Colon (tissue), 2 donors: ENCODE data around the gene FAM174C.
"Not testable (repeated sequence)": the region's sequence is repeated elsewhere in the genome, so short reads cannot be mapped to it uniquely, and the experiment has no call there.

ENCODE experiments used
- FAIRE-seq: peaks from 2 replicates; lab custom pipeline; 2012; peaks lifted over from hg19 to GRCh38; lab: Jason Lieb, UNC
- donor health status: control.
- donor health status: control.

FAM174C gene

DNA sequence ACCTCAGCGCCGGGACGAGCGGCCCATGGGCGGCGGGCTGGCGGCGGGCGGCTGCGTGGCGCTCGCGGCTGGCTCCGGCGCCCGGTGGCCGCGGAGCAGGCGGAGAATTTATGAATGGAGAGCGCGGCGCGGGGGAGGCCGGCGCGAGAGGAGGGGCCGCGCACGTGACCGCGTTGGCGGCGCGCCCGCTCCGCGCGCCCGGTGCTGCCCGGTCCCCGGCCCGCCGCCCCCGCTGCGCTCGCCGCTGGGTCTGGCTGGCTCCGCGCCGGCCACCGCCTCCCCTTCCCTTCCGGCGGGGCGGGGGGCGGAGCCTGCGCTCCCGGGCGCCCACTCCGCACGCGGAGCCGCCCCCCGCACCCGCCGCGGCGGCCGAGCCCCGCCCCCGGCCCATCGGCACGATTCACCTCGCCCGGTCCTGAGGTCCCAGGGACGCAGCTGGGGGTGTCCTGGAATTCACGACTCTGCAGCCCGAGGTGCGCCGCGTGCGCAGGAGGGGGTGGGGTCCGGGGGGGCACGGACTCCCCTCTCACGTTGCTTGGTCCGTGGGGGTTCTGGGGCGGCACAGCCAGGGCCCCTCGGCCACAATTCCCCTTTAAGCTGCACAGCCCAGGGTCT is 37.5 kb upstream of the FAM174C start, which contains the start of gene CBARP:
Gene CBARP, minus strand, starts transcription at position 252 of the 615 bp plus-strand sequence. CDS start 1,905 bp downstream, outside the sequence.
- FAIRE-seq: no peak

DNA sequence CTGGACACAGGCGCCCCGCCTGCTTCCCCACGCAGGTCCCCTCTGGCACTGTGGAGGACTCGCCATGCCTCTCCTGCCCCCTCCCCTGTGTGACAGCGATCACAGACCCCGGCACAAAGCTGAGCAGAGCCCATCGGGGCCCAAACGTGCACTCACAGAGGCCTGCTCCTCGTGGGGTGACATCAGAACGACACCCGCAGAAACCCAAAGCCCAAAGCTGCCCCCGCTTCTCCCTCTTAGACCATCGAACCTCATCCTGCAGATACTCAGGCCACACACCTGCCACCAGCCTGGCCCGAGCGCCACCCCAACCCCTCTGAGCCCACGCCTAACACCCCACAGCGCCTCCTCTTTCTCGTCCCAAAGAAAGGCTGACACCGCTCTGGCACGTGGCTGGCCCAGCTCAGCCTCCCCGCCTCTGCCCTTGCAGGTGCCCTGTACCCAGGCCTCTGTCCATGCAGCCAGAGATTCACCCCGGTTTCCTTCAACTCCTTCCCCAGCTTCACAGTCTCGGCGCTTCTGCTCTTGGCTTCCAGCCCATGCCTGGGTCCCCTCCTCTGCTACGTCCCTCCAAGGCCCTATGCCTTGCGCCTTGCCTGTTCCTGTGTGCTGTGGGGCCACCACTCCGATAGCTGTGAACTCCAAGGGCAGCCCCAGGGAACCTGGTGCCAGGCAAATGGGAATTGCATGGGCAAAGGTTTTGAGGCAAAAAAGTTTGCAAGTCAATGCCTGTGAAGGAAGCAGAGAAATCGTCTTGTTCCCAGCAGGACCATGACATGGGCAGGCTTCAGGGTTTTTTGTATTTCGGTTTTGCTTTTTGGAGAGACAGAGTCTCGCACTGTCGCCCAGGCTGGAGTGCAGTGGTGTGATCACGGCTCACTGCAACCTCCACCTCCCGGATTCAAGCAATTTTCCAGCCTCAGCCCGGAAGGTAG is 36.7 kb upstream of the FAM174C start:
- FAIRE-seq: no peak

DNA sequence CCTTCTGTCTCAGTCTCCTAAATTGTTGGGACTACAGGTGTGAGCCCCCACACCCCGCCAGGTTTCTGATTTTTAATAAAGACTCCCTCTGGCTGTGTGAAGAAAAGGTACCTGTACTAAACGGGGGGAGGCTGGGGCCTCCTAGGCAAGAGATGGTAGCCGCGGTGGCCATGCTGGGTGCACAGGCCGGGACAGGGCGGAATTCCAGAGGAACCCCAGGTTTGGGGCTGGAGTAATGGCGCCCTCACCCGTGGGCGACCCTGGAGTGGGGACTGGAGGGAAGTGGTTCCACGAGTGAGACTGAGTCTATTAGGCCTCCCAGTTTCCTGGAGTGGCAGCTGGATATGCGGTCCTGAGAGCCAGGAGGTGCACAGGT is 35.9 kb upstream of the FAM174C start:
- no peak for FAIRE-seq

DNA sequence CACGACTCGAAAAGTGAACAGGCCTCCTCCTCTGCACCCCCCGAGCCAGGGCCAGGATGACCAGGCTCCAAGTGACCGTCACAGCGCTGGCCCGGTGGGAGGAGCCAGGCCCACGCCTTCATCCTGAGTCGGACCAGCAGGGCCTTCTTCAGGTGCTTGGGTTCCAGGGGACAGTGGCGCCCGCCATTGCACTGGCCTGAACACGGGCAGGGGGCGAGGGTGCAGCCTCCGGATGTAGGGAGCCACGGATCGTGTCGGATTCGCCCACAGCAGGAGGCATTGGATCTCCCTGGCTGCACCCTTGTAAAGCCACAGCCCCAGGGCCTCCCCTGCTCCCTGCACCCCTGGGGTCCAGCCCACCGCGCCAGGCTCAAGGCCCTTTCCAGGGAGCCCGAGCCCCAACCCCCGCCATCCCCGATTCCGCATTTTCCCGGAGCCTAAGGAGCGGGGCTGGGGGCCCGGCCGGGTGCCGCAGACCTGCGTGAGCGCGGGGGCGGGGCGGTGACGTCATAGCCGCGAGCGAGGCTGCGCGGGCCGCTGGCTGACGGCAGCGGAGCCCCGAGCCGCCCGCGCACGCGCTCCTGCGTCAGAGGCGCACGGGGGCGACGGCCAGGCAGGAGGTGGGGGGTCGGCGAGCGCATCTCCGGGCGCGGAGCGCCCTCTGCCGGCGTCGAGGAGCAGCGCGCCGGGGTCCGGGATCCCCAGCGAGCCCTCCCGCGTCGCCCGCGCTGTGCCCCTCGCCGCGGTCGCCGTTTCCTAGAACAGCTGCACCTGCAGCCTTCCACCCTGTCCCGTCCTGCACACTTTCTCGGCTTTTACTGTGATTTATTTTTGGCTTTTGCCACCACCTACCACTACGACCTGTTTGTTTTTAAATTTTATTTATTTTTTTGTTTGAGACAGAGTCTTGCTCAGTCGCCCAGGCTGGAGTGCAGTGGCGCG is 35.3 kb upstream of the FAM174C start:
- FAIRE-seq: no peak

DNA sequence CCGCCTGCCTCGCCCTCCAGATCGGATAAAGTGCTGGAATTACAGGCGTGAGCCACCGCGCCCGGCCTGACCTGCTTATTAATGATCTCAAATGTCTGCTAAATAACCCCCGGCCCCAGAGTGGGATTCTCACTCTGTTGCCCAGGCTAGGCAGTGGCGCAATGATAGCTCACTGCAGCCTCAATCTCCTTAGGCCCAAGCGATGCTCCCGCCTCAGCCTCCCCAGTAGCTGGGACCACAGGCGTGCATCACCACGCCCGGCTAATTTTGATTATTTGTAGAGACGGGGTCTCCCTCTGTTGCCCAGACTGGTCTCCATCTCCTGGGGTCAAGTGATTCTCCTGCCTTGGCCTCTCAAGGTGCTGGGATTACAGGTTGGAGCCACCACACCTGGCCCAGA is 34.4 kb upstream of the FAM174C start:
- no peak for FAIRE-seq

DNA sequence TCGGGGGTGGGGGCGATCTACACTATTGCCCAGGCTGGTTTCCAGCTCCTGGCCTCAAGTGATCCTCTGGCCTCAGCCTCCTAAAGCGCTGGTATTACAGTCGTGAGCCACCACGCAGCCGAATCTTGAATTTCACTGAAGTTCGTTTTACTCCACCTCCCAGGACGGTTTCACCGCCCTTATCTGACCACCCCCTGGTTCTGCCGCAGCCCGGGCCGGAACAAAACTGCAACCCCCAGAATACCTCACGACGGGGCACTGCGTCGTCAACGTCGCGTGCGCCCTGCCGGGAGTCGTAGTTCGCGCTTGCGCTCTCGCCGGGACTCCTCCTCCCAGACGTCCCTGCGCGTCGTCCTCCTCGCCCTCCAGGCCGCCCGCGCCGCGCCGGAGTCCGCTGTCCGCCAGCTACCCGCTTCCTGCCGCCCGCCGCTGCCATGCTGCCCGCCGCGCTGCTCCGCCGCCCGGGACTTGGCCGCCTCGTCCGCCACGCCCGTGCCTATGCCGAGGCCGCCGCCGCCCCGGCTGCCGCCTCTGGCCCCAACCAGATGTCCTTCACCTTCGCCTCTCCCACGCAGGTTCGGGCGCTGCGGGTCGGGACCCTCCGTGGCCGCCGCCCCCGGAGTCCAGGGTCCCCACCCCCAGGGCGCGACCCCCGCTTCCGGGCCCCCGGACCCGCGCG is 33.8 kb upstream of the FAM174C start, which contains the start of gene ATP5F1D:
Gene ATP5F1D, plus strand, starts transcription at position 335 of the 679 bp plus-strand sequence. Its CDS starts 100 bp downstream, at position 435.
- no peak for FAIRE-seq

DNA sequence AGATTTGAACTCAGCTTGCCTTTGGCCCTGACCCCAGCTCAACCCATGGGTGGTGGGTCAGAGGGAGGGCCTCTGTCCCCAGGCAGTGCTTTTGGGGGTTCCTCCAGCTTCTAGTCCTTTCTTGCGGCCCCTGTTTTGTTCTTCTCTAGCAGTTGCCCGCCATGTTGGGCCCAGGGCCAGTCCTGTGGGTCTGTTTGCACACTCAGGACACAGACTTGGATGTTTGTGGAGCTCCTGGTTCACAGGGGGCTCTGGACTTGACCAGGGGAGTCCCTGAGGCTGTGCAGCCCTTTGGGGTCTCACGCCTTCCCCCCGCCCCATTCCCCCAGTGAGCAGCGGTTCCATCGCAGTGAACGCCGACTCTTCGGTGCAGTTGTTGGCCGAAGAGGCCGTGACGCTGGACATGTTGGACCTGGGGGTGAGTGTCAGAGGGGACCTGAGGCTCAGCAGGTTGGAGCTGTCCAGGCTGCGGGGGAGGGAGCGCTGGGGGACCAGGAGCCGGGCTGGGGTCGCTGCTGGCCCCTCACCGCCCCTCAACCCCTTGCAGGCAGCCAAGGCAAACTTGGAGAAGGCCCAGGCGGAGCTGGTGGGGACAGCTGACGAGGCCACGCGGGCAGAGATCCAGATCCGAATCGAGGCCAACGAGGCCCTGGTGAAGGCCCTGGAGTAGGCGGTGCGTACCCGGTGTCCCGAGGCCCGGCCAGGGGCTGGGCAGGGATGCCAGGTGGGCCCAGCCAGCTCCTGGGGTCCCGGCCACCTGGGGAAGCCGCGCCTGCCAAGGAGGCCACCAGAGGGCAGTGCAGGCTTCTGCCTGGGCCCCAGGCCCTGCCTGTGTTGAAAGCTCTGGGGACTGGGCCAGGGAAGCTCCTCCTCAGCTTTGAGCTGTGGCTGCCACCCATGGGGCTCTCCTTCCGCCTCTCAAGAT is 31.3 kb upstream of the FAM174C start:
- FAIRE-seq: no peak

DNA sequence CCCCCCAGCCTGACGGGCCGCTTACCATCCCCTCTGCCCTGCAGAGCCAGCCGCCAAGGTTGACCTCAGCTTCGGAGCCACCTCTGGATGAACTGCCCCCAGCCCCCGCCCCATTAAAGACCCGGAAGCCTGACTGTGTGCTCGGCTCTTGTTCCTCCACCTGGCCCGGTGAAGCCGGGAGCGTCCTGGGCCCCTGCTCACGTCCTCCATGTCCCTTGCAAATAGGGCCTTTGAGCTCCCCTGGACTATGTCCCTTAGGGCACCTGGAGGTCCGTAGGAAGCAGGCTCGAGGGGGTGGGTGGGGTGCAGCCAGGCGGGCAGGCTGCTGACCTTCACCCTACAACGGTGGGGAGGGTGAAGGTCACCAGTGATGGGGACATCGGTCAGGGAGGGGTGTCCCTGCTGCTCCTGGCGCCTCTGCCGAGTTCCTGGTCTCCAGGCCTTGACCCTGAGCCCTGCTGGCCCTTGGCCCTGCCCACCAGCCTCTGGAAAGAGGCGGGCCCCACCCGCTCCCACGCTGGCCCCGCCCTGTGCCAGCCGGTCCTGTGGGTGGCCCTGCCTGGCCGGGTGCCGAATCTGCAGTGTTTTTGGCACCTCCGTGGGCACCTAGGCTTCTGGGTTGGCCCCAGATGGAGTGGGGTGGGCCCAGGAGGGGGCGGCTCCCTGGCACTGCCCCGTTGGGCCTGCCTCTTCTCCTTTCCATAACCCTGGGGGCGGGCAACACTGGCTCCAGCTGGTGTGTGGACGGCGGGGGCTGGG is 30.5 kb upstream of the FAM174C start:
- FAIRE-seq: no peak

DNA sequence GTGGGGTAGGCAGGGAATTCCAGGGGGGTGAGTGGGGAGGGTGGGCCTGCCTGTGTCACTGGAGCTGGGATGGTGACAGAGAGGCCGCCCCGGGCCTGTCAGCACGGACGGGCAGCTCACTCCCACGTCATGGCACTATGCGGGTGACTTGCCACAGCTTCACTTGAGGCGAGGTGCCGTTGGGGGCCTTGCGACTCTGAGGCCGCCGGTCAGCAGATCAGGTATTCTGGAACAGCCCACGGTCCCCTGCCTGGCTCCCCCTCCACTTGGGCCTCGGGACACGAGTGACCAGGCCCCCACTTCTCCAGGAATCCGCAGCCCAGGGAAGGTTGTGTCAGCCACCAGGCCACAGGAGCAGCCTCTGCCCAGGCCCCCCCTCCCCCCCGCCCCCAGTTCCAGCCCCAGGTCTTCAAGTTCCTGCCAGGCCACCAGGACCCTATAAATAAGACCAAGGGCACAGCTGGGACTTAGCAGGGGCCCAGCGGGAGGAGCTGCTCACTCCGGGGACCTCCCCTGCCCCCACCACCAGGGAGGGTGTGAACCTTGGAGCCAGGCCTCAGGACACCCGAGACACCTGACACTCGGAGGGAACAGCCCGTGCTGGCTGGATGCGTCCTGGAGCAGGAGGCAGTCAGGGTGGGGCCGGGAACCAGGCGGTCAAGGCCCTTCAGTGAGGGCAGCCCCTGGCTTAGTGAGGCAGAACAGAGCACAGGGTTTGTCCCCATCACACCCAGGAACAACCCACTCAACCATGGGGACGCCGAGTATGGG is 29.7 kb upstream of the FAM174C start:
- FAIRE-seq: no peak

DNA sequence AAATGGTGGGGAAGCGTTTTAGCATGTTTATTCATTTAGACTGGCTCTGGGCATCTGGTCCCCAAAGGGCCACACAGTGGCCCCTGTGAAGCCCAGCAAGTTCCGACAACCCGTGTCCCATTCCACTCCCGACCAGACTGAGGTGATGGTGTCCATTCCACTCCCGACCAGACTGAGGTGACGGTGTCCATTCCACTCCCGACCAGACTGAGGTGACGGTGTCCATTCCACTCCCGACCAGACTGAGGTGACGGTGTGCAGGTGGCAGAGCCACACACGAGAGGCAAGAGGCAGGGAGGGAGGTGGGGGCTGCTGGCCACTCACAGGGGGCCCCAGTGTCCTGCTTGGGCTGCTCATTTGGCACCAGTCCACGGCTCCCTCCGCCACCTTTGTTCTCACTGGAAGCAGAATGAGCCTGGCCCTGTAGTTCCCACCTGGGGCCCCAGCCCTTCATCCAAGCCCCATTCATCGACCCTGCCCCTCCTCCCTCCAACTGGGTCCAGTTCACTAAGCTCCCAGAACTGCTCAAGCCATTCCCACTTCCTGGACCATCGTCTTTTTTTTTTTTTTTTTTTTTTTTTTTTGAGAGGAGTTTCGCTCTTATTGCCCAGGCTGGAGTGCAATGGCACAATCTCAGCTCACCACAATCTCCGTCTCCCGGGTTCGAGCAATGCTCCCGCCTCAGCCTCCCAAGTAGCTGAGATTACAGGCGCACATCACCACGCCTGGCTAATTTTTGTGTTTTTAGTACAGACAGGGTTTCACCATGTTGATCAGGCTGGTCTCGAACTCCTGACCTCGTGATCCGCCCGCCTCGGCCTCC is 28.9 kb upstream of the FAM174C start:
- not testable (repeated sequence) for FAIRE-seq

DNA sequence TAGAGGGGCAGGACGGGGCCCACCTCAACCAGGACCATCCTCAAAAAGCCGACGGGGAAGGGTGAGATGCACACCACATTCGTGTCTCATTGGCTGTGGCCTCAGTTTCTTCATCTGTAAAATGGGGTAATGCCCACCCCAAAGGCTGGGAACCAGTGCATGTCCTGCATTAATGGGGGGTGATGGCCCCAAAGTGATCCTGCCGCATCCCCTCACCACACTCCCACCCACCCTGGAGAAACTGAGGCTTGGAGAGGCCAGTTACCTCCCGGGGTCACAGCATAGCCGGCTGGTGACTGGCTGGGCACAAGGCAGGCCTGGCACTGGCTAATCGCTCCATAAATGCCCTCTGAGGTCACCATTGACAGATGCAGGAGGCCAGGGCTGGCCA is 27.6 kb upstream of the FAM174C start:
- no peak for FAIRE-seq

DNA sequence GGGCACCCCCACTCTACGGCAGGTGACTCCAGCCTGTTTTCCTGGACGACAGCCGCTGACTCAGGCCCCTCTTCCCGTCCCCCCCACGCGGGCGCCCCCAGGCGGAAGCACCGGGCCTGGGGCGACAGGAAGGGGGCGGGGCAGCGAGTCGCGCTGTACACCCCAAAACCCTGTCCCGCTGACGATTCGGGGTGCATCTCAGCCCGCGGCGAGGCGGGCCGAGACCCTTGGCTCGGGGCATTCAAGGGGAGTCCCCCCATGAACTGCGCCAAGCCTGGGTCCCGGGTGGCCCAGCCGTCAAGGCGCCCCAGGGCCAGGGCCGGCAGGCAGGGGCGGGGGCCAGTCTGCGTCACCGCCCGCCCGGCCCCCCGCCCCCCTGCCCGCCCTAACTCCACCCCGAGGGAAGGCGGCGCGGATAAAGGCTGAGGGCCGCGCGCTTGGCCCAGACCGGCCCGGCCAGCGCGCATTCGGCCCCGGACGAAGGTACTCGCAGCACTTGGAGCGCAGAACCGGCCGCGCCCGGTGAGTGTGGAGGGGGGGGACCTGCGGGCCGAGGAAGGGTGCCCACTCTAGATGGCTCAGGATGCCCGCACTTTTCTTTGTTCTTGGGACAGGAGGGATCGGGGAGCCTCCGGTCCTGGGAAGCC is 27.1 kb upstream of the FAM174C start, which contains the start of gene MIDN:
Gene MIDN, plus strand, starts transcription at position 445 of the 647 bp plus-strand sequence. CDS start 1,714 bp downstream, outside the sequence.
- no peak for FAIRE-seq

DNA sequence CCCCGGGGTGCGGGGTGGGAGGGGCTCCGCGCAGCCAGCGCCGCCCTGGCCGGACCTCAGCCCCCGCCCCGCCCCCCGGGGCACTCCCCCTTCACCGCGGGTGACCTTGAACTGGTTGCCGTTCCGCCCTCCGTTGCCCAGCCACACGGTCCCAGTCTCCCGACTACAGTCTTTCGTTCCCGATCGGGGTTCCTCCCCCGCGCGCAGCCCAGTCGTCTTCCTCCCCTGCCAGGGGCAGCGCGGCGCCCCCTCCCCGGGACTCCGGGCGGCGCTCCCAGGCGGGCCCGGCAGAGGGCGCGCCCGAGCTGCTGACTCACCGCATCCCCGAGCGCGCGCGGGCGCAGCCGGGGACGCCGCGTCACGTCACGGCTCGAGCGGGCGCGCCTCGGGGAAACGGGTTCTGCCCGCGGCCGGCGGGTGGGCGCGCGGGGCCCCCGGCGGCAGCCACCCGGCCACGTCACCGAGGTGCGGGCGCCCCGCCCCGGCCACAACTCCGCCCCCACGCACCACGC is 26.5 kb upstream of the FAM174C start:
- no peak for FAIRE-seq

DNA sequence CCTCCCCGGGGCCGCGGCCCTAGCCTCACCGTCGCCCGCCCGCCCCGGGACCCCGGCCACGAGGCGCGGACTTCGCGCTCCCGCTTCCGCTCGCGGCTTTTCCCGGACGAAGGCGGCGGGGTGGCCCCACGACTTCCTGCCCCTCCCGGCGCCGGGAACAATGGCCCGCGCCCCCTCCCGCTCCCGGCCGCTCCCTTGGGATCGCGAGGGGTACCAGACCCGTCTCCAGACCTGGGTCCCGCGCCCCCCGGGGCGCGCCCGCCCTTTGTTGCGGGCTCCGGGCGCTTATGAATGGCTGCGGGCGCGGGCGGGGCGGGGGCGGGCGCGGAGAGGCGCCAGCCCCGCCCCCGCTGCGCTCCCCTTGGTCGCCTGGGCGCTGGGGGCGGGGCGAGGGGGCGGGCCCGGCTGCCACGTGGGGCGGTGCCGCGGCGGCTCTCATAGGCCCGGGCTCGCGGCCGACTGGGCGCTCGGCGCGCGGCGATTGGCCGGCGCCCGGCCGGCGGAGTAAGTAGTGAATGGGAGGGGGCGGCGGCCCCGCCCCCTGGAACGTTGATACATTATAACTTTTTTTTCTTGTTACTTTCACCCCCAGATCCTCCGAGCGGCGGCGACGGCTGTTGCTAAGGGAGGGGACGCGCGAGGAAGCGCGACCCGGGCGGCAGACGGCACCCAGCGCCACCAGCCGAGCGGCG is 25.9 kb upstream of the FAM174C start:
- no peak for FAIRE-seq

DNA sequence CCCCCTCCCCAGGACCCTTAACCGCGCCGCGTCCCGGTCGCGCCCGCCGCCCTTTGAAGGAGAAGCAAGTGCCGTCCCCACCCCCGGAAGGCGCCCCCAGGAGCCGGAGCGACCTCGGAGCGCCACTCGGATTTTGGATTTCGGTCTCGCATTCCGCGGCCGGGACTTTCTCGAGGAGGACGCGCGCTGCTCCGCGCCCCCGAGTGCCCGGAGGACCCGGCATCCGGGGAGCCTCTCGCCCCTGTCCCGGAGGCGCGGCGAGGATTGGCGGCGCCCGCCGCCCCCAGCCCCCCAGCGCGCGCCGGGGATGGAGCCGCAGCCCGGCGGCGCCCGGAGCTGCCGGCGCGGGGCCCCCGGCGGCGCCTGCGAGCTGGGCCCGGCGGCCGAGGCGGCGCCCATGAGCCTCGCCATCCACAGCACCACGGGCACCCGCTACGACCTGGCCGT is 25.3 kb upstream of the FAM174C start:
- no peak for FAIRE-seq
